IMR-90 (cell line): Measurements from ENCODE around the gene ARMC8. TPM values are rescaled to one million over a fixed set of nuclear protein-coding genes. Genes with fewer than 3 reads are reported as not detected.

Experiments
- ATAC-seq: fragments of 200-7000 bp; cut with Tn5 transposase; 2 replicates; pipeline ENCODE4 v1.9.1; 2020; ENCODE audit warnings: low read depth, mild to moderate bottlenecking, moderate library complexity
- BruUV-seq: library from RNA; stranded (reverse); fragments of 400-500 nt; replicated peaks from 2 replicates; lab custom pipeline; 2021; lab: Mats Ljungman, UMichigan
- CTCF ChIA-PET: fragments of 300-600 bp; formaldehyde crosslinking; extraction: SDS; loops from one replicate; lab custom pipeline; 2021; ENCODE audit warnings: antibody characterized with exemption; lab: Yijun Ruan, JAX
- POLR2A ChIA-PET: fragments of 300-600 bp; sonication (Branson Sonifier 250); formaldehyde crosslinking; loops from one replicate; lab custom pipeline; 2022; ENCODE audit warnings: antibody characterized with exemption; ENCODE audit not compliant: unreplicated experiment; lab: Charles Lee
- DNase-seq: peaks from one replicate; pipeline ENCODE4 v3.0.0; 2013
- H2AFZ ChIP-seq: replicated peaks from 2 replicates; pipeline ENCODE3; 2013; ENCODE audit warnings: low read length, mild to moderate bottlenecking; ENCODE audit not compliant: poor library complexity
- H2AK5ac ChIP-seq: 2 replicates; pipeline ENCODE4 v1.6.1; 2013; ENCODE audit warnings: low read depth, low read length, inconsistent platforms
- H2AK9ac ChIP-seq: replicated peaks from 2 replicates; pipeline ENCODE3; 2013; ENCODE audit warnings: mild to moderate bottlenecking, low read depth, low read length, moderate library complexity; ENCODE audit not compliant: poor library complexity
- H2BK120ac ChIP-seq: 2 replicates; pipeline ENCODE4 v1.6.1; 2013; ENCODE audit warnings: low read depth, low read length, inconsistent platforms
- H2BK15ac ChIP-seq: 3 replicates; pipeline ENCODE4 v1.6.1; 2013; ENCODE audit warnings: low read depth, low read length, inconsistent platforms
- H2BK20ac ChIP-seq: 2 replicates; pipeline ENCODE4 v1.6.1; 2013; ENCODE audit warnings: low read depth, mild to moderate bottlenecking, inconsistent platforms, low read length, moderate library complexity
- H2BK5ac ChIP-seq: 2 replicates; pipeline ENCODE4 v1.6.1; 2013; ENCODE audit warnings: mild to moderate bottlenecking, low read depth, low read length, inconsistent platforms; ENCODE audit not compliant: poor library complexity, severe bottlenecking
- H3K14ac ChIP-seq: replicated peaks from 2 replicates; pipeline ENCODE4 v1.6.1; 2013; ENCODE audit warnings: low read depth, low read length, inconsistent platforms
- H3K18ac ChIP-seq: 2 replicates; pipeline ENCODE4 v1.6.1; 2013; ENCODE audit warnings: low read depth, low read length, control low read depth
- H3K23ac ChIP-seq: 2 replicates; pipeline ENCODE4 v1.6.1; 2013; ENCODE audit warnings: low read depth, low read length, inconsistent platforms
- H3K27ac ChIP-seq: 2 replicates; pipeline ENCODE4 v1.5.1; 2013; ENCODE audit warnings: mild to moderate bottlenecking, control low read depth, low read length; ENCODE audit not compliant: insufficient read depth
- H3K27me3 ChIP-seq: 2 replicates; pipeline ENCODE4 v1.6.1; 2013; ENCODE audit warnings: low read length; ENCODE audit not compliant: control insufficient read depth, insufficient read depth
- H3K36me3 ChIP-seq: 2 replicates; pipeline ENCODE4 v1.6.1; 2013; ENCODE audit warnings: low read length, mixed read lengths; ENCODE audit not compliant: control insufficient read depth, insufficient read depth
- H3K4ac ChIP-seq: 2 replicates; pipeline ENCODE4 v1.6.1; 2013; ENCODE audit warnings: low read depth, low read length, inconsistent platforms
- H3K4me1 ChIP-seq: 2 replicates; pipeline ENCODE4 v1.6.1; 2013; ENCODE audit warnings: low read length, mixed read lengths; ENCODE audit not compliant: control insufficient read depth, insufficient read depth
- H3K4me2 ChIP-seq: 2 replicates; pipeline ENCODE4 v1.6.1; 2013; ENCODE audit warnings: low read depth, mild to moderate bottlenecking, control low read depth, low read length, moderate library complexity
- H3K4me3 ChIP-seq: 2 replicates; pipeline ENCODE4 v1.5.1; 2013; ENCODE audit warnings: low read depth, mild to moderate bottlenecking, control low read depth, low read length, moderate library complexity; ENCODE audit not compliant: insufficient read depth
- H3K56ac ChIP-seq: 2 replicates; pipeline ENCODE4 v1.6.1; 2013; ENCODE audit warnings: low read length, inconsistent platforms; ENCODE audit not compliant: insufficient read depth; ENCODE audit errors: extremely low read depth
- H3K79me1 ChIP-seq, 2 experiments: 2 replicates each; pipeline ENCODE4 v1.6.1; 2013; ENCODE audit warnings: low read length in 2 of 2, inconsistent platforms in 1 of 2, low read depth in 1 of 2
- H3K9ac ChIP-seq: 2 replicates; pipeline ENCODE4 v1.6.1; 2013; ENCODE audit warnings: low read depth, low read length, control low read depth
- H3K9me1 ChIP-seq: 2 replicates; pipeline ENCODE4 v1.6.1; 2013; ENCODE audit warnings: low read length, inconsistent platforms; ENCODE audit not compliant: insufficient read depth
- H3K9me3 ChIP-seq: 2 replicates; pipeline ENCODE4 v1.6.1; 2013; ENCODE audit warnings: low read length; ENCODE audit not compliant: control insufficient read depth, insufficient read depth
- H4K20me1 ChIP-seq: 2 replicates; pipeline ENCODE4 v1.6.1; 2013; ENCODE audit warnings: low read length, inconsistent platforms; ENCODE audit not compliant: insufficient read depth
- H4K5ac ChIP-seq: 2 replicates; pipeline ENCODE4 v1.6.1; 2013; ENCODE audit warnings: mild to moderate bottlenecking, low read depth, low read length, control low read depth
- H4K8ac ChIP-seq, 2 experiments: 2 replicates each; pipeline ENCODE4 v1.6.1; 2013; ENCODE audit warnings: low read depth in 2 of 2, low read length in 2 of 2, control low read depth in 1 of 2, inconsistent platforms in 1 of 2
- H4K91ac ChIP-seq: 2 replicates; pipeline ENCODE4 v1.6.1; 2013; ENCODE audit warnings: low read depth, low read length, inconsistent platforms; ENCODE audit not compliant: insufficient read depth
- BHLHE40 ChIP-seq: fragments of 150-350 bp; IDR thresholded peaks from 2 replicates; pipeline ENCODE4 v1.6.1; 2016; ENCODE audit warnings: mild to moderate bottlenecking, low read depth, low read length
- CHD1 ChIP-seq: IDR thresholded peaks from 2 replicates; pipeline ENCODE4 v1.6.1; 2012; ENCODE audit warnings: low read depth, low read length, improper control_type of control experiment
- CTCF ChIP-seq: conservative IDR thresholded peaks from 2 replicates; pipeline ENCODE4 v1.5.1; 2012; ENCODE audit warnings: mild to moderate bottlenecking, low read depth, low read length, improper control_type of control experiment
- ELK1 ChIP-seq: fragments of 150-350 bp; IDR thresholded peaks from 2 replicates; pipeline ENCODE4 v1.6.1; 2016; ENCODE audit warnings: low read depth, mild to moderate bottlenecking, low read length, moderate library complexity, borderline replicate concordance
- FOS ChIP-seq: fragments of 150-350 bp; IDR thresholded peaks from 2 replicates; pipeline ENCODE4 v1.6.1; 2016; ENCODE audit warnings: low read depth, low read length
- MAFK ChIP-seq: IDR thresholded peaks from 2 replicates; pipeline ENCODE4 v1.6.1; 2012; ENCODE audit warnings: low read depth, low read length, improper control_type of control experiment
- MAZ ChIP-seq: IDR thresholded peaks from 2 replicates; pipeline ENCODE4 v1.6.1; 2012; ENCODE audit warnings: low read depth, mild to moderate bottlenecking, low read length, improper control_type of control experiment, moderate library complexity, borderline replicate concordance
- MXI1 ChIP-seq: IDR thresholded peaks from 2 replicates; pipeline ENCODE4 v1.6.1; 2012; ENCODE audit warnings: low read depth, mild to moderate bottlenecking, low read length, moderate library complexity, borderline replicate concordance
- NFE2L2 ChIP-seq: fragments of 150-350 bp; IDR thresholded peaks from 2 replicates; pipeline ENCODE4 v1.6.1; 2016; ENCODE audit warnings: low read depth, mild to moderate bottlenecking, low read length
- POLR2A ChIP-seq: IDR thresholded peaks from 2 replicates; pipeline ENCODE4 v1.6.1; 2012; ENCODE audit warnings: mild to moderate bottlenecking, low read depth, low read length
- RAD21 ChIP-seq: IDR thresholded peaks from 2 replicates; pipeline ENCODE4 v1.6.1; 2012; ENCODE audit warnings: low read length, improper control_type of control experiment
- RCOR1 ChIP-seq: IDR thresholded peaks from 2 replicates; pipeline ENCODE4 v1.6.1; 2012; ENCODE audit warnings: mild to moderate bottlenecking, low read length, improper control_type of control experiment; ENCODE audit not compliant: insufficient replicate concordance
- SMC3 ChIP-seq: fragments of 150-350 bp; IDR thresholded peaks from 2 replicates; pipeline ENCODE4 v1.6.1; 2016; ENCODE audit warnings: low read depth, mild to moderate bottlenecking, antibody characterized with exemption, low read length, moderate library complexity
- USF2 ChIP-seq: fragments of 150-350 bp; IDR thresholded peaks from 2 replicates; pipeline ENCODE4 v1.6.1; 2017; ENCODE audit warnings: mild to moderate bottlenecking, antibody characterized with exemption, low read length, low read depth
- WGBS, 2 experiments: methylation state at CpG; one replicate each; pipeline versions ENCODE4 v1.1.5 to v1.1.7; 2013; ENCODE audit warnings: missing lambda C conversion rate in 2 of 2; ENCODE audit not compliant: insufficient read length in 1 of 2; ENCODE audit errors: extremely low coverage in 2 of 2; 5-methylcytosine and 5-hydroxymethylcytosine counted together
- dilution Hi-C: fragments of 300-500 bp; cut with HindIII; formaldehyde crosslinking; loops from one replicate; pipeline ENCODE4 v1.14.3; 2018; ENCODE audit warnings: low sequenced_read_pairs; ENCODE audit not compliant: unreplicated experiment
- in situ Hi-C: fragments of 300-500 bp; cut with MboI; formaldehyde crosslinking; loops from 3 replicates; pipeline ENCODE4 v1.14.3; 2019; ENCODE audit warnings: low sequenced_read_pairs, inconsistent platforms, mixed read lengths
- intact Hi-C: fragments of 100-400 bp; cut with micrococcal nuclease; formaldehyde crosslinking; loops from 2 replicates; pipeline ENCODE4 v1.10.0; 2022
- polyA plus RNA-seq, 3 experiments: library from polyadenylated mRNA; depleted of rRNA; stranded (reverse); fragments of >200 nt; gene quantifications; 2 replicates each; pipeline ENCODE4 v1.2.3, GENCODE V29; 2012; ENCODE audit warnings: low replicate concordance in 1 of 3
- total RNA-seq: library from RNA; depleted of rRNA; stranded (reverse); fragments of >200 nt; gene quantifications from 2 replicates; pipeline ENCODE4 v1.2.3, GENCODE V29; 2012

The ARMC8 gene
- total and polyA plus RNA-seq, 2 of the 4 experiments (the other 2 are of a cell fraction), result 39.1 to 75.1 TPM

- peaks cover 5% of the 10 kb centered on the region; the same call in 1 of the 2 replicates for H3K9me1 ChIP-seq
- peaks cover 20% of the 10 kb centered on the region for H4K20me1 ChIP-seq
- ATAC-seq, result peak; percentile 32
- peak overlapping the region; percentile 89 for H3K27ac ChIP-seq
- ChIA-PET POLR2A (no interaction called here), CTCF (no interaction called here)
- peak overlapping the region; percentile 96 for H3K9ac ChIP-seq
- H4K5ac ChIP-seq, result no peak overlapping the region
- in situ Hi-C loops (no loop called here), dilution Hi-C loops (no loop called here), intact Hi-C loops (loop anchor here (5.0 kb wide), 3 partner anchors 34 to 139 kb away; partner anchors contain the start of gene NME9)
- no peak overlapping the region; the same call in 2 of the 3 replicates for H2BK15ac ChIP-seq
- H2BK120ac ChIP-seq, result no peak overlapping the region
- peak overlapping the region; percentile 28; the same call in 1 of the 2 replicates for H3K23ac ChIP-seq
- 0 out of 2 replicates have a peak overlapping the region, but pooled peaks have one; percentile 33 for H3K14ac ChIP-seq
- H2AFZ ChIP-seq, result peak overlapping the region; percentile 96
- H3K4me1 ChIP-seq, result peaks cover 2% of the 10 kb centered on the region; the same call in 1 of the 2 replicates
- BruUV-seq, result TSS peak; percentile 22
- 17% methylated on average over 3 of the region's 17 CpGs; no CpG with 5 or more reads in 1 of the 2 experiments for WGBS, 2 experiments
- H3K4me3 ChIP-seq, result peak overlapping the region; percentile 57
- no peaks in the 10 kb centered on the region; the same call in 1 of the 2 replicates for H3K27me3 ChIP-seq
- H3K4ac ChIP-seq, result no peak overlapping the region
- no peaks in the 10 kb centered on the region for H3K9me3 ChIP-seq
- peak; percentile 54 for DNase-seq
- peak overlapping the region; percentile 20 to 83; a peak in 2 of 4 replicates for H4K8ac ChIP-seq
- H2AK5ac ChIP-seq, result no peak overlapping the region
- H3K4me2 ChIP-seq, result peak overlapping the region; percentile 97
- peak overlapping the region; percentile 97 for H3K56ac ChIP-seq
- peak overlapping the region; percentile 90 for H2BK5ac ChIP-seq
- no peak overlapping the region for H4K91ac ChIP-seq
- H3K36me3 ChIP-seq, result 0 out of 2 replicates have a peak, but pooled peaks cover 1% of the 10 kb centered on the region
- no peak overlapping the region for H2BK20ac ChIP-seq
- peak overlapping the region; percentile 60 for H2AK9ac ChIP-seq
- H3K18ac ChIP-seq, result no peak overlapping the region
- H3K79me1 ChIP-seq, result peaks cover 8 to 30% of the 10 kb centered on the region in 2 experiments
- TF ChIP-seq POLR2A (no peak), FOS (peak; percentile 11; the same call in 1 of the 2 replicates), NFE2L2 (no peak), CHD1 (0 out of 2 replicates have a peak, but pooled peaks have one; percentile 70), CTCF (no peak), MAFK (no peak), USF2 (no peak), RAD21 (no peak), MXI1 (no peak), RCOR1 (no peak), SMC3 (no peak), BHLHE40 (no peak), ELK1 (no peak), MAZ (no peak)
Measured at GRCh38 chr3:138188013-138188730, 1.1 kb downstream of the ARMC8 start.
